Astrocyte of the spinal cord (primary cell): ENCODE measurements around the gene C20orf141.
"Not testable (repeated sequence)": the region's sequence is repeated elsewhere in the genome, so short reads cannot be mapped to it uniquely, and the experiment has no call there.

Experiments
- DNase-seq: peaks from one replicate; pipeline ENCODE4 v3.0.0; 2011; ENCODE audit warnings: low read depth, low spot score
- H3K4me3 ChIP-seq: 2 replicates; pipeline ENCODE4 v1.5.1; 2011; ENCODE audit warnings: low read depth, mild to moderate bottlenecking, low read length, moderate library complexity
- CTCF ChIP-seq: IDR thresholded peaks from 2 replicates; pipeline ENCODE4 v1.5.1; 2012; ENCODE audit warnings: low read depth, mild to moderate bottlenecking, low read length, inconsistent platforms
- in situ Hi-C: cut with HindIII; loops from 2 replicates; pipeline ENCODE4 v1.10.0; 2017; ENCODE audit warnings: low sequenced_read_pairs

The C20orf141 gene

GRCh38 chr20:2820896-2821869 is 6.4 kb downstream of the C20orf141 start:
- no peak for DNase-seq
- in situ Hi-C loops, result no loop called here

GRCh38 chr20:2822073-2822472 is 7.3 kb downstream of the C20orf141 start:
- in situ Hi-C loops, result no loop called here
- TF ChIP-seq CTCF, result no peak
- DNase-seq, result peak; percentile 65
- H3K4me3 ChIP-seq, result no peak overlapping the region

More at GRCh38 chr20:2820896-2821869, 6.4 kb downstream of the C20orf141 start:
- no peak overlapping the region for H3K4me3 ChIP-seq
- TF ChIP-seq CTCF, result no peak

- in situ Hi-C loops, result no loop called here
- DNase-seq, result no peak
- H3K4me3 ChIP-seq, result no peak overlapping the region
- no peak for TF ChIP-seq CTCF
These were observed 11.0 kb downstream of the C20orf141 start for GRCh38 chr20:2825761-2826160.

- TF ChIP-seq CTCF, result no peak
- DNase-seq, result no peak
- H3K4me3 ChIP-seq, result no peak overlapping the region
- in situ Hi-C loops, result no loop called here
These were observed 11.9 kb downstream of the C20orf141 start for GRCh38 chr20:2826655-2827054.

GRCh38 chr20:2829376-2829775 is 14.6 kb downstream of the C20orf141 start:
- in situ Hi-C loops, result no loop called here
- TF ChIP-seq CTCF, result no peak

GRCh38 chr20:2831206-2831605 is 16.4 kb downstream of the C20orf141 start:
- H3K4me3 ChIP-seq, in situ Hi-C loops, DNase-seq: not testable (repeated sequence)

More at GRCh38 chr20:2829376-2829775, 14.6 kb downstream of the C20orf141 start:
- no peak overlapping the region for H3K4me3 ChIP-seq
- no peak for DNase-seq

GRCh38 chr20:2833761-2834160 is 19.0 kb downstream of the C20orf141 start:
- DNase-seq, result no peak
- in situ Hi-C loops, result no loop called here
- no peak overlapping the region for H3K4me3 ChIP-seq
- TF ChIP-seq CTCF, result no peak
